ENCODE data around the gene PSTK.

GRCh38 chr10:122992031-122992585 lies 11.9 kb downstream of the PSTK start:
- TF ChIP-seq CTCF (IDR thresholded peaks at IDR 0.05), result no peak
- TF ChIP-seq RFX5 (IDR thresholded peaks at IDR 0.05), result no peak
- TF ChIP-seq POLR2A (IDR thresholded peaks at IDR 0.05; ENCODE audit: low read length), result no peak
- no peak for TF ChIP-seq MAX (IDR thresholded peaks at IDR 0.05)
- TF ChIP-seq REST (IDR thresholded peaks at IDR 0.05), result no peak
- no peak for TF ChIP-seq MYC (IDR thresholded peaks at IDR 0.05; ENCODE audit: borderline replicate concordance, low read length)
- no peak for TF ChIP-seq RCOR1 (IDR thresholded peaks at IDR 0.05; ENCODE audit: low read depth, low read length)
- TF ChIP-seq, protein P1, sequence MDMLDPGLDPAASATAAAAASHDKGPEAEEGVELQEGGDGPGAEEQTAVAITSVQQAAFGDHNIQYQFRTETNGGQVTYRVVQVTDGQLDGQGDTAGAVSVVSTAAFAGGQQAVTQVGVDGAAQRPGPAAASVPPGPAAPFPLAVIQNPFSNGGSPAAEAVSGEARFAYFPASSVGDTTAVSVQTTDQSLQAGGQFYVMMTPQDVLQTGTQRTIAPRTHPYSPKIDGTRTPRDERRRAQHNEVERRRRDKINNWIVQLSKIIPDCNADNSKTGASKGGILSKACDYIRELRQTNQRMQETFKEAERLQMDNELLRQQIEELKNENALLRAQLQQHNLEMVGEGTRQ (IDR thresholded peaks at IDR 0.05), result no peak
- TF ChIP-seq, protein P2, sequence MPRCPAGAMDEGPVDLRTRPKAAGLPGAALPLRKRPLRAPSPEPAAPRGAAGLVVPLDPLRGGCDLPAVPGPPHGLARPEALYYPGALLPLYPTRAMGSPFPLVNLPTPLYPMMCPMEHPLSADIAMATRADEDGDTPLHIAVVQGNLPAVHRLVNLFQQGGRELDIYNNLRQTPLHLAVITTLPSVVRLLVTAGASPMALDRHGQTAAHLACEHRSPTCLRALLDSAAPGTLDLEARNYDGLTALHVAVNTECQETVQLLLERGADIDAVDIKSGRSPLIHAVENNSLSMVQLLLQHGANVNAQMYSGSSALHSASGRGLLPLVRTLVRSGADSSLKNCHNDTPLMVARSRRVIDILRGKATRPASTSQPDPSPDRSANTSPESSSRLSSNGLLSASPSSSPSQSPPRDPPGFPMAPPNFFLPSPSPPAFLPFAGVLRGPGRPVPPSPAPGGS (IDR thresholded peaks at IDR 0.05), result no peak

Data from A549 (cell line).